H1 (cell line): ENCODE results near the gene SS18L1. TPM values are rescaled to one million over a fixed set of nuclear protein-coding genes. Genes with fewer than 3 reads are reported as not detected.

ENCODE experiments used
- BRCA1 ChIP-seq: IDR thresholded peaks from 2 replicates; pipeline ENCODE4 v1.6.1; 2012; ENCODE audit warnings: low read depth, low read length, improper control_type of control experiment
- CEBPB ChIP-seq: IDR thresholded peaks from 2 replicates; pipeline ENCODE4 v1.6.1; 2012; ENCODE audit warnings: low read depth, low read length
- JUN ChIP-seq: IDR thresholded peaks from 2 replicates; pipeline ENCODE4 v1.6.1; 2011; ENCODE audit warnings: low read depth, mild to moderate bottlenecking, improper control_type of control experiment, low read length
- YY1 ChIP-seq: IDR thresholded peaks from 2 replicates; pipeline ENCODE4 v1.6.1; 2011; ENCODE audit warnings: low read depth, mild to moderate bottlenecking, low read length
- polyA plus RNA-seq, 7 experiments: library from polyadenylated mRNA; depleted of rRNA in 3 of 7; stranded (reverse) in 5 of 7; unstranded in 2 of 7; fragments of >200 nt in 5 of 7; fragments of 200-250 nt in 2 of 7; gene quantifications; 1 replicate in 5 of 7; 2 replicates in 1 of 7; 4 replicates in 1 of 7; pipeline versions ENCODE4 v1.2.1 to v1.2.3, GENCODE V29; 2011 to 2013; ENCODE audit warnings: missing spikeins in 2 of 7, mixed read lengths in 2 of 7
- total RNA-seq: library from RNA; stranded (reverse); fragmentation: NEBNext Ultra II Directional; extraction: Animal tissue kit (Norgen Biotek cat#: 25700); gene quantifications from 2 replicates; pipeline ENCODE4 v1.2.1, GENCODE V29; 2021
- TF ChIP-seq, protein P1 (sequence below): IDR thresholded peaks from 2 replicates; pipeline ENCODE4 v1.6.1; 2011; ENCODE audit warnings: low read depth, mild to moderate bottlenecking, low read length; ENCODE audit not compliant: insufficient read depth
- TF ChIP-seq, protein P2 (sequence below): fragments of 300-600 bp; sonication (generic); IDR thresholded peaks from 2 replicates; pipeline ENCODE4 v1.7.1; 2012; ENCODE audit warnings: low read length, moderate library complexity, mild to moderate bottlenecking, inconsistent platforms; ENCODE audit not compliant: insufficient replicate concordance
- TF ChIP-seq, protein P3 (sequence below): IDR thresholded peaks from 2 replicates; pipeline ENCODE4 v1.6.1; 2011; ENCODE audit warnings: low read length, improper control_type of control experiment

SS18L1 gene
- total and polyA plus RNA-seq, 2 of the 8 experiments (the other 6 are each of a cell fraction or from before 2014, with no cell fraction given): 28.4 to 29.7 TPM

DNA sequence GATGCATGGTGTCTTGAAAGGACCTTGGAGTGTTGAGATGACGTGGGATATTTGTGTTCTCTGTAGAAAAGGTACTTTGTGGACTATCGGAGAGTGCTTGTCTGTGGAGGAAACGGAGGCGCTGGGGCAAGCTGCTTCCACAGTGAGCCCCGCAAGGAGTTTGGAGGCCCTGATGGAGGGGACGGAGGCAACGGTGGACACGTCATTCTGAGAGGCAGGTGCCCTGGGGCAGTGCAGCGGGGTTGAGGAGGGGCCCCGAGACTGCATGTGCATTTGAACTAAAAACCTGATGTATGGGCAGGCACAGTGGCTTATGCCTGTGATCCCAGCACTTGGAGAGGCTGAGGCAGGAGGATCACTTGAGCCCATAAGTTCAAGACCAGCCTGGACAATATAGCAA, 52.2 kb downstream of the SS18L1 start (continued):
- TF ChIP-seq, protein P1, sequence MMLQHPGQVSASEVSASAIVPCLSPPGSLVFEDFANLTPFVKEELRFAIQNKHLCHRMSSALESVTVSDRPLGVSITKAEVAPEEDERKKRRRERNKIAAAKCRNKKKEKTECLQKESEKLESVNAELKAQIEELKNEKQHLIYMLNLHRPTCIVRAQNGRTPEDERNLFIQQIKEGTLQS: no peak
- TF ChIP-seq, protein P2, sequence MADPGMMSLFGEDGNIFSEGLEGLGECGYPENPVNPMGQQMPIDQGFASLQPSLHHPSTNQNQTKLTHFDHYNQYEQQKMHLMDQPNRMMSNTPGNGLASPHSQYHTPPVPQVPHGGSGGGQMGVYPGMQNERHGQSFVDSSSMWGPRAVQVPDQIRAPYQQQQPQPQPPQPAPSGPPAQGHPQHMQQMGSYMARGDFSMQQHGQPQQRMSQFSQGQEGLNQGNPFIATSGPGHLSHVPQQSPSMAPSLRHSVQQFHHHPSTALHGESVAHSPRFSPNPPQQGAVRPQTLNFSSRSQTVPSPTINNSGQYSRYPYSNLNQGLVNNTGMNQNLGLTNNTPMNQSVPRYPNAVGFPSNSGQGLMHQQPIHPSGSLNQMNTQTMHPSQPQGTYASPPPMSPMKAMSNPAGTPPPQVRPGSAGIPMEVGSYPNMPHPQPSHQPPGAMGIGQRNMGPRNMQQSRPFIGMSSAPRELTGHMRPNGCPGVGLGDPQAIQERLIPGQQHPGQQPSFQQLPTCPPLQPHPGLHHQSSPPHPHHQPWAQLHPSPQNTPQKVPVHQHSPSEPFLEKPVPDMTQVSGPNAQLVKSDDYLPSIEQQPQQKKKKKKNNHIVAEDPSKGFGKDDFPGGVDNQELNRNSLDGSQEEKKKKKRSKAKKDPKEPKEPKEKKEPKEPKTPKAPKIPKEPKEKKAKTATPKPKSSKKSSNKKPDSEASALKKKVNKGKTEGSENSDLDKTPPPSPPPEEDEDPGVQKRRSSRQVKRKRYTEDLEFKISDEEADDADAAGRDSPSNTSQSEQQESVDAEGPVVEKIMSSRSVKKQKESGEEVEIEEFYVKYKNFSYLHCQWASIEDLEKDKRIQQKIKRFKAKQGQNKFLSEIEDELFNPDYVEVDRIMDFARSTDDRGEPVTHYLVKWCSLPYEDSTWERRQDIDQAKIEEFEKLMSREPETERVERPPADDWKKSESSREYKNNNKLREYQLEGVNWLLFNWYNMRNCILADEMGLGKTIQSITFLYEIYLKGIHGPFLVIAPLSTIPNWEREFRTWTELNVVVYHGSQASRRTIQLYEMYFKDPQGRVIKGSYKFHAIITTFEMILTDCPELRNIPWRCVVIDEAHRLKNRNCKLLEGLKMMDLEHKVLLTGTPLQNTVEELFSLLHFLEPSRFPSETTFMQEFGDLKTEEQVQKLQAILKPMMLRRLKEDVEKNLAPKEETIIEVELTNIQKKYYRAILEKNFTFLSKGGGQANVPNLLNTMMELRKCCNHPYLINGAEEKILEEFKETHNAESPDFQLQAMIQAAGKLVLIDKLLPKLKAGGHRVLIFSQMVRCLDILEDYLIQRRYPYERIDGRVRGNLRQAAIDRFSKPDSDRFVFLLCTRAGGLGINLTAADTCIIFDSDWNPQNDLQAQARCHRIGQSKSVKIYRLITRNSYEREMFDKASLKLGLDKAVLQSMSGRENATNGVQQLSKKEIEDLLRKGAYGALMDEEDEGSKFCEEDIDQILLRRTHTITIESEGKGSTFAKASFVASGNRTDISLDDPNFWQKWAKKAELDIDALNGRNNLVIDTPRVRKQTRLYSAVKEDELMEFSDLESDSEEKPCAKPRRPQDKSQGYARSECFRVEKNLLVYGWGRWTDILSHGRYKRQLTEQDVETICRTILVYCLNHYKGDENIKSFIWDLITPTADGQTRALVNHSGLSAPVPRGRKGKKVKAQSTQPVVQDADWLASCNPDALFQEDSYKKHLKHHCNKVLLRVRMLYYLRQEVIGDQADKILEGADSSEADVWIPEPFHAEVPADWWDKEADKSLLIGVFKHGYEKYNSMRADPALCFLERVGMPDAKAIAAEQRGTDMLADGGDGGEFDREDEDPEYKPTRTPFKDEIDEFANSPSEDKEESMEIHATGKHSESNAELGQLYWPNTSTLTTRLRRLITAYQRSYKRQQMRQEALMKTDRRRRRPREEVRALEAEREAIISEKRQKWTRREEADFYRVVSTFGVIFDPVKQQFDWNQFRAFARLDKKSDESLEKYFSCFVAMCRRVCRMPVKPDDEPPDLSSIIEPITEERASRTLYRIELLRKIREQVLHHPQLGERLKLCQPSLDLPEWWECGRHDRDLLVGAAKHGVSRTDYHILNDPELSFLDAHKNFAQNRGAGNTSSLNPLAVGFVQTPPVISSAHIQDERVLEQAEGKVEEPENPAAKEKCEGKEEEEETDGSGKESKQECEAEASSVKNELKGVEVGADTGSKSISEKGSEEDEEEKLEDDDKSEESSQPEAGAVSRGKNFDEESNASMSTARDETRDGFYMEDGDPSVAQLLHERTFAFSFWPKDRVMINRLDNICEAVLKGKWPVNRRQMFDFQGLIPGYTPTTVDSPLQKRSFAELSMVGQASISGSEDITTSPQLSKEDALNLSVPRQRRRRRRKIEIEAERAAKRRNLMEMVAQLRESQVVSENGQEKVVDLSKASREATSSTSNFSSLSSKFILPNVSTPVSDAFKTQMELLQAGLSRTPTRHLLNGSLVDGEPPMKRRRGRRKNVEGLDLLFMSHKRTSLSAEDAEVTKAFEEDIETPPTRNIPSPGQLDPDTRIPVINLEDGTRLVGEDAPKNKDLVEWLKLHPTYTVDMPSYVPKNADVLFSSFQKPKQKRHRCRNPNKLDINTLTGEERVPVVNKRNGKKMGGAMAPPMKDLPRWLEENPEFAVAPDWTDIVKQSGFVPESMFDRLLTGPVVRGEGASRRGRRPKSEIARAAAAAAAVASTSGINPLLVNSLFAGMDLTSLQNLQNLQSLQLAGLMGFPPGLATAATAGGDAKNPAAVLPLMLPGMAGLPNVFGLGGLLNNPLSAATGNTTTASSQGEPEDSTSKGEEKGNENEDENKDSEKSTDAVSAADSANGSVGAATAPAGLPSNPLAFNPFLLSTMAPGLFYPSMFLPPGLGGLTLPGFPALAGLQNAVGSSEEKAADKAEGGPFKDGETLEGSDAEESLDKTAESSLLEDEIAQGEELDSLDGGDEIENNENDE: no peak
- no peak for TF ChIP-seq CEBPB
- TF ChIP-seq BRCA1: no peak
- TF ChIP-seq JUN: no peak
- TF ChIP-seq, protein P3, sequence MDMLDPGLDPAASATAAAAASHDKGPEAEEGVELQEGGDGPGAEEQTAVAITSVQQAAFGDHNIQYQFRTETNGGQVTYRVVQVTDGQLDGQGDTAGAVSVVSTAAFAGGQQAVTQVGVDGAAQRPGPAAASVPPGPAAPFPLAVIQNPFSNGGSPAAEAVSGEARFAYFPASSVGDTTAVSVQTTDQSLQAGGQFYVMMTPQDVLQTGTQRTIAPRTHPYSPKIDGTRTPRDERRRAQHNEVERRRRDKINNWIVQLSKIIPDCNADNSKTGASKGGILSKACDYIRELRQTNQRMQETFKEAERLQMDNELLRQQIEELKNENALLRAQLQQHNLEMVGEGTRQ: no peak
- TF ChIP-seq YY1: no peak
